Endodermal cell (in vitro differentiated cells): Measurements from ENCODE around the gene NFIA. TPM values are rescaled to one million over a fixed set of nuclear protein-coding genes. Genes with fewer than 3 reads are reported as not detected.

Experiments
- DNase-seq: peaks from one replicate; pipeline ENCODE4 v3.0.0-alpha.2; 2017
- H3K27ac ChIP-seq: 2 replicates; pipeline ENCODE4 v1.5.1; 2013; ENCODE audit warnings: mild to moderate bottlenecking, low read depth, low read length, moderate library complexity
- H3K27me3 ChIP-seq: 2 replicates; pipeline ENCODE4 v1.6.1; 2013; ENCODE audit warnings: mild to moderate bottlenecking, low read length, moderate library complexity; ENCODE audit not compliant: insufficient read depth, control insufficient read depth, poor library complexity, severe bottlenecking
- H3K36me3 ChIP-seq: 2 replicates; pipeline ENCODE4 v1.7.0; 2013; ENCODE audit warnings: mild to moderate bottlenecking, low read length, moderate library complexity; ENCODE audit not compliant: control insufficient read depth, insufficient read depth
- H3K4me1 ChIP-seq: one replicate; pipeline ENCODE4 v1.7.0; 2013; ENCODE audit warnings: low read length; ENCODE audit not compliant: control insufficient read depth, insufficient read depth
- H3K4me3 ChIP-seq: 2 replicates; pipeline ENCODE4 v1.5.1; 2013; ENCODE audit warnings: mild to moderate bottlenecking, low read length, moderate library complexity
- H3K9ac ChIP-seq: 2 replicates; pipeline ENCODE4 v1.6.1; 2013; ENCODE audit warnings: mild to moderate bottlenecking, low read length, moderate library complexity; ENCODE audit not compliant: poor library complexity, severe bottlenecking; ENCODE audit errors: extremely low read depth
- H3K9me3 ChIP-seq: 2 replicates; pipeline ENCODE4 v1.6.1; 2013; ENCODE audit warnings: mild to moderate bottlenecking, low read length, moderate library complexity; ENCODE audit not compliant: control insufficient read depth
- H3K27ac Mint-ChIP-seq: 2 replicates; pipeline ENCODE4 v1.8.0; 2020; ENCODE audit warnings: mixed read lengths
- H3K27me3 Mint-ChIP-seq: 2 replicates; pipeline ENCODE4 v1.8.0; 2021; ENCODE audit warnings: mild to moderate bottlenecking, mixed read lengths; ENCODE audit not compliant: insufficient read depth
- H3K36me3 Mint-ChIP-seq: 2 replicates; pipeline ENCODE4 v1.8.0; 2020; ENCODE audit warnings: low read depth, mixed read lengths
- H3K4me1 Mint-ChIP-seq: 2 replicates; pipeline ENCODE4 v1.8.0; 2020; ENCODE audit warnings: mixed read lengths
- H3K4me3 Mint-ChIP-seq: 2 replicates; pipeline ENCODE4 v1.8.0; 2020; ENCODE audit warnings: mild to moderate bottlenecking, moderate library complexity, mixed read lengths
- H3K9me3 Mint-ChIP-seq: 2 replicates; pipeline ENCODE4 v1.8.0; 2020; ENCODE audit warnings: mild to moderate bottlenecking, mixed read lengths
- WGBS, 2 experiments: methylation state at CpG; one replicate each; pipeline versions ENCODE4 v1.1.5 to v1.1.7; 2013; ENCODE audit warnings: missing lambda C conversion rate in 2 of 2, mixed read lengths in 1 of 2; ENCODE audit not compliant: insufficient coverage in 1 of 2, insufficient read length in 1 of 2; 5-methylcytosine and 5-hydroxymethylcytosine counted together
- total RNA-seq, 2 donors: library from RNA; stranded (reverse); fragmentation: NEBNext Ultra II Directional in 1 of 2; extraction: Animal tissue kit (Norgen Biotek cat#: 25700) in 1 of 2; gene quantifications; 2 replicates in 1 of 2; 3 replicates in 1 of 2; pipeline ENCODE4 v1.2.1, GENCODE V29; 2021
- TF ChIP-seq, protein P1 (sequence below): fragments of 200-600 bp; sonication (generic); conservative IDR thresholded peaks from 2 replicates; pipeline ENCODE4 v1.5.0; 2021; ENCODE audit warnings: antibody characterized with exemption, mild to moderate bottlenecking

NFIA gene
- total RNA-seq, 2 donors from 2014 or later = 2.3 to 3.8 TPM

DNA sequence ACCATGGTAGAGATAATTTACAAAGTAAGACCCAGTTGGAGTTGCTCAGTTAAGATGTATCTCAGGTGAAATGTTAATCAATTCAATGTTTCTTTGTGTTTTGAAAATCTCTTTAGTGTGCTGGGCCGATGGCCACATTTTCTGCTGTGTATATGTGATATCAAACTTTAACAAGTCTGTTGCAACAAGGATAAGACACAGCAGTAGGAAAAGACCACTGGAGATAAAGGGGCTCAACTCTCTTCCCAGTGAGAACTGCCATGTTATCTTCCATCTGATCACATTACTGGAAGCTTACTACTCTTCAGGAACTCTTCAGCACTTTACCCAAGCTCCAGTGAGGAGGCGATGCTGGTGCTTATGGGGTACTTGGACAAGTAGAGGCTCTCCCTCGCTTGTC, 227.7 kb downstream of the NFIA start:
- H3K4me1 Mint-ChIP-seq = peaks cover 20% of the 10 kb centered on the region
- H3K4me3 Mint-ChIP-seq = no peak overlapping the region
- Histone ChIP-seq H3K27ac (no peak overlapping the region), H3K36me3 (no peaks in the 10 kb centered on the region), H3K4me1 (peaks cover 9% of the 10 kb centered on the region), H3K9me3 (no peaks in the 10 kb centered on the region), H3K9ac (no peak overlapping the region), H3K4me3 (no peak overlapping the region), H3K27me3 (peaks cover 11% of the 10 kb centered on the region)
- no peak for DNase-seq
- TF ChIP-seq, protein P1, sequence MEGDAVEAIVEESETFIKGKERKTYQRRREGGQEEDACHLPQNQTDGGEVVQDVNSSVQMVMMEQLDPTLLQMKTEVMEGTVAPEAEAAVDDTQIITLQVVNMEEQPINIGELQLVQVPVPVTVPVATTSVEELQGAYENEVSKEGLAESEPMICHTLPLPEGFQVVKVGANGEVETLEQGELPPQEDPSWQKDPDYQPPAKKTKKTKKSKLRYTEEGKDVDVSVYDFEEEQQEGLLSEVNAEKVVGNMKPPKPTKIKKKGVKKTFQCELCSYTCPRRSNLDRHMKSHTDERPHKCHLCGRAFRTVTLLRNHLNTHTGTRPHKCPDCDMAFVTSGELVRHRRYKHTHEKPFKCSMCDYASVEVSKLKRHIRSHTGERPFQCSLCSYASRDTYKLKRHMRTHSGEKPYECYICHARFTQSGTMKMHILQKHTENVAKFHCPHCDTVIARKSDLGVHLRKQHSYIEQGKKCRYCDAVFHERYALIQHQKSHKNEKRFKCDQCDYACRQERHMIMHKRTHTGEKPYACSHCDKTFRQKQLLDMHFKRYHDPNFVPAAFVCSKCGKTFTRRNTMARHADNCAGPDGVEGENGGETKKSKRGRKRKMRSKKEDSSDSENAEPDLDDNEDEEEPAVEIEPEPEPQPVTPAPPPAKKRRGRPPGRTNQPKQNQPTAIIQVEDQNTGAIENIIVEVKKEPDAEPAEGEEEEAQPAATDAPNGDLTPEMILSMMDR = no peak
- peaks cover 3% of the 10 kb centered on the region for H3K9me3 Mint-ChIP-seq
- H3K27ac Mint-ChIP-seq = no peak overlapping the region
- H3K27me3 Mint-ChIP-seq = peaks cover 1% of the 10 kb centered on the region
- WGBS, 2 experiments = 62 to 71% methylated on average over 1 to 3 of the region's 3 CpGs
- H3K36me3 Mint-ChIP-seq = no peaks in the 10 kb centered on the region

DNA sequence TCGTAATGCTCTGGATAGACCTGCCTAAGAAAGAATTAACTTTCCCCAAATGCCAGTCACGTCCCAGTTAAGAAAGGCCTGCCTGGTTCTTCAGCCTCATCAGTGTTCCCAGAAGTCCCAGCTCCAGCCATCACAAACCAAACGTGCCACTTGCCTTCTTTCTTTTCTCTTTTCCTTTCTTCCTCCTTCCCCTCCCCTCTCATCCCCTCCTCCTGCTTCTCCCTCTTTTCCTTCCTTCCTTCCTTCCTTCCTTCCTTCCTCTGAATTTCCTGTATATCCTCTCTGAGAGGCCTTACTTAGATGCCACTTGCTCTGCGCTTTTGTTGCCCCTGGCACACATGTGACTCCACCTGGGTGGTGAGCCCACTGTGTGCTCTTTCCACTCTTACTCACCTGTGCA, 228.2 kb downstream of the NFIA start:
- no peak for DNase-seq
- Histone ChIP-seq H3K27ac (no peak overlapping the region), H3K36me3 (no peaks in the 10 kb centered on the region), H3K9me3 (no peaks in the 10 kb centered on the region), H3K27me3 (peaks cover 11% of the 10 kb centered on the region), H3K9ac (no peak overlapping the region), H3K4me3 (no peak overlapping the region), H3K4me1 (peaks cover 9% of the 10 kb centered on the region)
- peaks cover 3% of the 10 kb centered on the region for H3K9me3 Mint-ChIP-seq
- no peaks in the 10 kb centered on the region for H3K36me3 Mint-ChIP-seq
- H3K27ac Mint-ChIP-seq = no peak overlapping the region
- peaks cover 20% of the 10 kb centered on the region for H3K4me1 Mint-ChIP-seq
- H3K4me3 Mint-ChIP-seq = no peak overlapping the region
- H3K27me3 Mint-ChIP-seq = peaks cover 1% of the 10 kb centered on the region
- 86 to 92% methylated on average over 3 to 4 of the region's 4 CpGs for WGBS, 2 experiments
- TF ChIP-seq, protein P1 = no peak

DNA sequence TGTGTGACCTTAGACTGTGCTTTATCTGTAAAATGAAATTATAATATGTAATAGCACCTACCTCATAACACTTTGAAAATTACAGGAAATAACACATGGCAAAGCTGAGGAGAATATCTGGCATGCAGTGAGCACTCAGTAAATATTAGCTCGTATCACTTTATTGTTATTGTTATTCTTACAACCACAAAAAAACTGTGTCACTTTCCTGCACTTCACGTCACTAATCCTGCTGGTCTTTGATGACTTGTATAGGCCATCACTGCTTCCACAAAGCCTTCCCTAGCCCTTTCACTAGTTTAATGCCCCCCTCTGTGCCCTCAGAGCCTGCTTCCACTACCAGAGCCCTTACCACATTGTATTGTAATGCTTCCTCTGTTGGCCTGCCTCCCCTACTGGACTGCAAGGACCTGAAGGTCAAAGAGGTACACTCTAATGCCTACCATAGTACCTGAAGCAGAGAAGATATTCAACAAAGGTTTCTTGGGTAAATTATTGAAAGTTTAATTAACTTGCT, 231.6 kb downstream of the NFIA start:
- H3K9me3 Mint-ChIP-seq = peaks cover 3% of the 10 kb centered on the region
- no peak overlapping the region for H3K9ac ChIP-seq
- no peaks in the 10 kb centered on the region for H3K9me3 ChIP-seq
- H3K4me3 ChIP-seq = no peak overlapping the region
- H3K36me3 ChIP-seq = no peaks in the 10 kb centered on the region
- peaks cover 3% of the 10 kb centered on the region for H3K27me3 ChIP-seq
- WGBS, 2 experiments = 83 to 91% methylated on average over 2 of the region's 2 CpGs
- no peaks in the 10 kb centered on the region for H3K27me3 Mint-ChIP-seq
- TF ChIP-seq, protein P1 = no peak
- no peak overlapping the region for H3K4me3 Mint-ChIP-seq
- H3K27ac ChIP-seq = no peak overlapping the region
- no peak overlapping the region for H3K27ac Mint-ChIP-seq
- H3K4me1 Mint-ChIP-seq = peaks cover 9% of the 10 kb centered on the region
- peaks cover 2% of the 10 kb centered on the region for H3K4me1 ChIP-seq
- no peak for DNase-seq
- no peaks in the 10 kb centered on the region for H3K36me3 Mint-ChIP-seq
